Naive B cell (primary cell): ENCODE measurements around the gene TLE5. TPM values are rescaled to one million over a fixed set of nuclear protein-coding genes. Genes with fewer than 3 reads are reported as not detected.

Experiments
- ATAC-seq, 2 donors: fragments of 150-1000 bp; cut with Tn5 transposase; 2 replicates each; pipeline ENCODE4 v1.10.0; 2021; ENCODE audit warnings: low read depth in 2 of 2, mild to moderate bottlenecking in 2 of 2, moderate library complexity in 2 of 2
- DNase-seq: peaks from one replicate; pipeline ENCODE4 v3.0.0; 2022
- H3K27ac Mint-ChIP-seq, 6 donors: one replicate each; pipeline ENCODE4 v1.8.0; 2020 to 2022; ENCODE audit warnings: mild to moderate bottlenecking in 6 of 6, mixed read lengths in 6 of 6, moderate library complexity in 5 of 6, inconsistent platforms in 2 of 6
- H3K27me3 Mint-ChIP-seq, 3 donors: one replicate each; pipeline ENCODE4 v1.8.0; 2021 to 2022; ENCODE audit warnings: mixed read lengths in 3 of 3, mild to moderate bottlenecking in 1 of 3
- H3K36me3 Mint-ChIP-seq, 2 donors: one replicate each; pipeline ENCODE4 v1.8.0; 2020 to 2022; ENCODE audit warnings: mixed read lengths in 2 of 2, inconsistent platforms in 1 of 2, mild to moderate bottlenecking in 1 of 2
- H3K4me1 Mint-ChIP-seq, 3 donors: one replicate each; pipeline ENCODE4 v1.8.0; 2020 to 2022; ENCODE audit warnings: mixed read lengths in 3 of 3, inconsistent platforms in 1 of 3, mild to moderate bottlenecking in 1 of 3, moderate library complexity in 1 of 3
- H3K4me3 Mint-ChIP-seq, 8 donors: one replicate each; pipeline ENCODE4 v1.8.0; 2020 to 2022; ENCODE audit warnings: mild to moderate bottlenecking in 8 of 8, mixed read lengths in 8 of 8, moderate library complexity in 8 of 8, inconsistent platforms in 2 of 8
- H3K9me3 Mint-ChIP-seq, 7 donors: one replicate each; pipeline ENCODE4 v1.8.0; 2020 to 2022; ENCODE audit warnings: mixed read lengths in 7 of 7, mild to moderate bottlenecking in 5 of 7, inconsistent platforms in 2 of 7, moderate library complexity in 1 of 7
- polyA plus RNA-seq, 6 donors: library from polyadenylated mRNA; unstranded; fragments of 300-500 nt; fragmentation: Illumina TruSeq; gene quantifications; one replicate each; pipeline ENCODE4 v1.2.3, GENCODE V29; 2021; ENCODE audit warnings: low read depth in 6 of 6

TLE5 gene
- polyA plus RNA-seq, 6 donors from 2014 or later = 294 to 651 (median 379) TPM

GRCh38 chr19:3087769-3088168, 25.5 kb upstream of the TLE5 start:
- no peaks in the 10 kb centered on the region for H3K4me1 Mint-ChIP-seq
- no peak for DNase-seq
- H3K27ac Mint-ChIP-seq = no peak overlapping the region
- H3K36me3 Mint-ChIP-seq = no peaks in the 10 kb centered on the region
- H3K9me3 Mint-ChIP-seq = no peaks in the 10 kb centered on the region
- no peak overlapping the region for H3K4me3 Mint-ChIP-seq
- no peak for ATAC-seq
- H3K27me3 Mint-ChIP-seq = no peaks in the 10 kb centered on the region

DNA sequence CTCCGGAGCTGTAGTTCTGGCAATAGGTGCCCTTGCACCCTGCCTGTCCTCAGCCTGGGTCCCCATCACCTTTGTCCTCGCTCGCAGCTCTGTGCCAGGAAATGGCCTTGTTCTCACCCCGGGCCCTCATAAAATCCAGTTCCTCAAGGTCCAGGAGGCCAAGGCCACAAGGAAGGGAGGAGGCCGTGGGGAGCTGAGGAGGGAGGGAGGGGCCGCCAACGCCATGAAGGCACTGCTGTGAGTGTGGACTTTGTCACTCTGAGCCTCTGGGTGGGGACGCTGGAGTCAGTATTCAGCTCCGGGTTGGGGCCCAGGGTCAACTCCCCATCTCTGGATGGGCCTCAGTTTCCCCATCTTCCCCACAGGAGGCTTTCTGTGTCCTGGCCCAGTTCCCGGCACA, 22.6 kb upstream of the TLE5 start:
- Mint-ChIP-seq H3K27ac (no peak overlapping the region), H3K4me3 (no peak overlapping the region), H3K4me1 (no peaks in the 10 kb centered on the region), H3K27me3 (no peaks in the 10 kb centered on the region), H3K36me3 (no peaks in the 10 kb centered on the region), H3K9me3 (no peaks in the 10 kb centered on the region)
- ATAC-seq (no peak), DNase-seq (no peak)

- Mint-ChIP-seq H3K27ac (no peak overlapping the region), H3K27me3 (no peaks in the 10 kb centered on the region), H3K9me3 (no peaks in the 10 kb centered on the region), H3K4me1 (no peaks in the 10 kb centered on the region), H3K4me3 (no peak overlapping the region), H3K36me3 (no peaks in the 10 kb centered on the region)
- no peak for DNase-seq
- ATAC-seq = no peak
These were observed 21.7 kb upstream of the TLE5 start for GRCh38 chr19:3083964-3084363.

GRCh38 chr19:3082331-3082730, 20.0 kb upstream of the TLE5 start:
- no peaks in the 10 kb centered on the region for H3K9me3 Mint-ChIP-seq
- no peak overlapping the region for H3K27ac Mint-ChIP-seq
- ATAC-seq (no peak), DNase-seq (no peak)
- H3K4me3 Mint-ChIP-seq = no peak overlapping the region
- H3K4me1 Mint-ChIP-seq = no peaks in the 10 kb centered on the region
- H3K36me3 Mint-ChIP-seq = no peaks in the 10 kb centered on the region
- no peaks in the 10 kb centered on the region for H3K27me3 Mint-ChIP-seq

GRCh38 chr19:3080286-3080685, 18.0 kb upstream of the TLE5 start:
- DNase-seq = no peak
- H3K4me1 Mint-ChIP-seq = peaks cover 3 to 13% (median 8%) of the 10 kb centered on the region in 3 donors
- H3K36me3 Mint-ChIP-seq = no peaks in the 10 kb centered on the region
- no peaks in the 10 kb centered on the region for H3K27me3 Mint-ChIP-seq
- ATAC-seq = no peak
- no peak overlapping the region for H3K4me3 Mint-ChIP-seq
- H3K9me3 Mint-ChIP-seq = no peaks in the 10 kb centered on the region
- no peak overlapping the region for H3K27ac Mint-ChIP-seq

- DNase-seq = no peak
- Mint-ChIP-seq H3K4me1 (peaks cover 3 to 14% (median 12%) of the 10 kb centered on the region in 3 donors), H3K27me3 (no peaks in the 10 kb centered on the region), H3K27ac (peak overlapping the region in 2 of 6 donors; percentile 33 to 62), H3K9me3 (no peaks in the 10 kb centered on the region), H3K36me3 (no peaks in the 10 kb centered on the region), H3K4me3 (no peak overlapping the region)
- ATAC-seq = no peak
These were observed 17.3 kb upstream of the TLE5 start for GRCh38 chr19:3079578-3079977.

DNA sequence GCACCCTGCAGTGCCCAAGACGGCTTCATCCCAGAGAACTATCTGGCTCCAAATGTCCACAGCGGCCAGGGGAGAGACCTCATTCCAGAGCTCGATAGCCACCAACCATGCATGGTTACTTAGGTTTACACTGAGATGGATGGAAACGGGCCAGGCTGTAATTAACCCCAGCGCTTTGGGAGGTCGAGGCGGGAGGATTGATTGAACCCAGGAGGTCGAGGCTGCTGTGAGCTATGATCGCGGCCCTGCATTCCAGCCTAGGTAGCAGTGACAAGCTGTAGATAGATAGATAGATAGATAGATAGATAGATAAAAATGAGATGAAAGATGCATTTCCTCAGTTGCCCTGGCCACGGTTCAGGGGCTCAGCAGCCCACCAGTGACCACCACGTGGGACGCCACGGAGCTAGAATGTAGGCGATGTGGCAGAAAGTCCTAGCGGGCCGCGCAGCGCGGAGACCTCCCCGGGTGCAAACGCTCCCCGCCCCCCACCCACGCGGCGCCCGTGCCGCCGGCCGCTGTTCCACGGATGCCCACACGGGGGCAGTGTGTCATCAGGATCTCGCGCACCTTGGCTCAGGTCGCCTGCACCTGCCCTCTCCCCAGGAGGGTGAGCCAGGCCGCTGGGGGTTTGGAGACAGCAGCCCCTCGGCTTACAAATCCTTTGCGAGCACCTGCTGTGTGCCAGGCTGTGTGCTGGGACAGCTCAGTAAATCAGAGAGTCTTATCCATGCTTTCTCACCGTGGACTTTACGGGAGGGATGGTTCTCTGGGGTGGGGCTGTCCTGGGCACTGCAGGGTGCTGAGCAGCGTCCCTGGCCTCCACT, 13.5 kb upstream of the TLE5 start:
- Mint-ChIP-seq H3K27ac (peak overlapping the region in 2 of 6 donors; percentile 33 to 88), H3K9me3 (no peaks in the 10 kb centered on the region)
- ATAC-seq = peak; percentile 93 to 95

GRCh38 chr19:3073931-3074595, 11.8 kb upstream of the TLE5 start:
- Mint-ChIP-seq H3K9me3 (no peaks in the 10 kb centered on the region), H3K4me1 (peaks cover 3 to 26% (median 14%) of the 10 kb centered on the region in 3 donors), H3K27ac (peak overlapping the region in 1 of 6 donors; percentile 56), H3K36me3 (no peaks in the 10 kb centered on the region), H3K27me3 (no peaks in the 10 kb centered on the region), H3K4me3 (peak overlapping the region in 1 of 8 donors; percentile 3)
- ATAC-seq = no peak
- DNase-seq = no peak

More for the DNA sequence above, 13.5 kb upstream of the TLE5 start:
- H3K4me3 Mint-ChIP-seq = peak overlapping the region in 5 of 8 donors; percentile 32 to 54 (median 48)
- H3K27me3 Mint-ChIP-seq = no peaks in the 10 kb centered on the region
- H3K4me1 Mint-ChIP-seq = peaks cover 3 to 16% (median 14%) of the 10 kb centered on the region in 3 donors
- H3K36me3 Mint-ChIP-seq = no peaks in the 10 kb centered on the region
- peak; percentile 67 for DNase-seq

GRCh38 chr19:3073159-3073563, 10.9 kb upstream of the TLE5 start:
- Mint-ChIP-seq H3K27ac (peak overlapping the region in 1 of 6 donors; percentile 44), H3K27me3 (no peaks in the 10 kb centered on the region), H3K9me3 (no peaks in the 10 kb centered on the region), H3K36me3 (no peaks in the 10 kb centered on the region), H3K4me3 (no peak overlapping the region), H3K4me1 (peaks cover 3 to 28% (median 16%) of the 10 kb centered on the region in 3 donors)
- ATAC-seq (no peak), DNase-seq (no peak)

DNA sequence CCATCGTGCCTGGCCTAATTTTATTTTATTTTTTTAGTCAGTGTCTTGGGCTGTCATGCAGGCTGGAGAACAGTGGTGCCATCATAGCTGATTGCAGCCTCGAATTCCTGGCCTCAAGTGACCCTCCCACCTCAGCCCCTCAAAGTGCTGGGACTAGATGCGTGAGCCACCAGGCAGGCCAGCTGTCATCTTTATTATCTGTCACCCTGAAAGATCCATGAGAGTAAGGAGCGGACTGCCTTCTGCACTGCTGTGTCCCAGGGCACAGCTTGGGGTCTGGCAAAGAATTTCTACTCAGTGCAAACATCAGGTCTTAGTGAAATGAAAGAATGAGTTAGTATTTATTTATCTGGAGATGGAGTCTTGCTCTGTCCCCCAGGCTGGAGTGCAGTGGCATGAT, 9.5 kb upstream of the TLE5 start:
- Mint-ChIP-seq H3K4me3 (no peak overlapping the region), H3K27me3 (no peaks in the 10 kb centered on the region), H3K27ac (peak overlapping the region in 3 of 6 donors; percentile 18 to 65 (median 21)), H3K4me1 (peaks cover 8 to 38% (median 25%) of the 10 kb centered on the region in 3 donors), H3K9me3 (no peaks in the 10 kb centered on the region), H3K36me3 (no peaks in the 10 kb centered on the region)
- ATAC-seq (no peak), DNase-seq (no peak)

DNA sequence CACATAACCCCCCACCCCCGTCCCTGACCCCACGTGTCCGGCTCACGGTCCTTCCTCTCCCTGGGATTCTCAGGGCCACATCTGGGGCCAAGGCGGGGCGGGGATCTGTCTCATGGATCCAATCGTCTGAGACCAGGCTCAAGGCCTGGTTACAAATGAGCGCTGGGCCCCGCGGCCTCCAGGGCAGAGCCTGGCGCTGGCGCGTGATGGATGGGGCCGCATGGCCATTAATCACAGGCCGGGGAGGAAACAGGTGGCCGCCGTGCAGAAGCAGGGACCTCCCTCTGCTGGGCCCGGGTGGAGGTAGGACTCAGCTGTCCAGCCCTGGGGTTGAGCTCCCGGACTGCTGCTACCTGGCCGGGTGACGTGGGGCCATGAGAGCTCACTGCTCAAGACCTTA, 5.8 kb upstream of the TLE5 start:
- Mint-ChIP-seq H3K36me3 (no peaks in the 10 kb centered on the region), H3K27me3 (no peaks in the 10 kb centered on the region), H3K9me3 (no peaks in the 10 kb centered on the region)

GRCh38 chr19:3067563-3067962, 5.3 kb upstream of the TLE5 start:
- ATAC-seq (no peak), DNase-seq (no peak)
- Mint-ChIP-seq H3K27ac (peak overlapping the region; percentile 32 to 88 (median 78)), H3K4me1 (peaks cover 19 to 57% (median 47%) of the 10 kb centered on the region in 3 donors), H3K9me3 (no peaks in the 10 kb centered on the region), H3K36me3 (no peaks in the 10 kb centered on the region), H3K4me3 (peak overlapping the region in 2 of 8 donors; percentile 55 to 79), H3K27me3 (no peaks in the 10 kb centered on the region)

More for the DNA sequence above, 5.8 kb upstream of the TLE5 start:
- DNase-seq = no peak
- H3K4me1 Mint-ChIP-seq = peaks cover 15 to 55% (median 42%) of the 10 kb centered on the region in 3 donors
- ATAC-seq = no peak
- peak overlapping the region in 3 of 6 donors; percentile 59 to 72 (median 60) for H3K27ac Mint-ChIP-seq
- H3K4me3 Mint-ChIP-seq = no peak overlapping the region

GRCh38 chr19:3066482-3067049, 4.3 kb upstream of the TLE5 start:
- H3K4me3 Mint-ChIP-seq = peak overlapping the region in 7 of 8 donors; percentile 29 to 91 (median 74)
- peak overlapping the region in 4 of 6 donors; percentile 24 to 95 (median 93) for H3K27ac Mint-ChIP-seq
- H3K27me3 Mint-ChIP-seq = no peaks in the 10 kb centered on the region

More at GRCh38 chr19:3066482-3067049, 4.3 kb upstream of the TLE5 start:
- DNase-seq = no peak
- Mint-ChIP-seq H3K9me3 (no peaks in the 10 kb centered on the region), H3K36me3 (no peaks in the 10 kb centered on the region), H3K4me1 (peaks cover 19 to 57% (median 47%) of the 10 kb centered on the region in 3 donors)
- no peak for ATAC-seq
